Measurements from ENCODE around the gene VSIG2. TPM values are rescaled to one million over a fixed set of nuclear protein-coding genes. Genes with fewer than 3 reads are reported as not detected.

The VSIG2 gene
- total and polyA plus RNA-seq, 9 donors = 0.30 to 27.1 (median 1.2) TPM; not detected in 1

DNA sequence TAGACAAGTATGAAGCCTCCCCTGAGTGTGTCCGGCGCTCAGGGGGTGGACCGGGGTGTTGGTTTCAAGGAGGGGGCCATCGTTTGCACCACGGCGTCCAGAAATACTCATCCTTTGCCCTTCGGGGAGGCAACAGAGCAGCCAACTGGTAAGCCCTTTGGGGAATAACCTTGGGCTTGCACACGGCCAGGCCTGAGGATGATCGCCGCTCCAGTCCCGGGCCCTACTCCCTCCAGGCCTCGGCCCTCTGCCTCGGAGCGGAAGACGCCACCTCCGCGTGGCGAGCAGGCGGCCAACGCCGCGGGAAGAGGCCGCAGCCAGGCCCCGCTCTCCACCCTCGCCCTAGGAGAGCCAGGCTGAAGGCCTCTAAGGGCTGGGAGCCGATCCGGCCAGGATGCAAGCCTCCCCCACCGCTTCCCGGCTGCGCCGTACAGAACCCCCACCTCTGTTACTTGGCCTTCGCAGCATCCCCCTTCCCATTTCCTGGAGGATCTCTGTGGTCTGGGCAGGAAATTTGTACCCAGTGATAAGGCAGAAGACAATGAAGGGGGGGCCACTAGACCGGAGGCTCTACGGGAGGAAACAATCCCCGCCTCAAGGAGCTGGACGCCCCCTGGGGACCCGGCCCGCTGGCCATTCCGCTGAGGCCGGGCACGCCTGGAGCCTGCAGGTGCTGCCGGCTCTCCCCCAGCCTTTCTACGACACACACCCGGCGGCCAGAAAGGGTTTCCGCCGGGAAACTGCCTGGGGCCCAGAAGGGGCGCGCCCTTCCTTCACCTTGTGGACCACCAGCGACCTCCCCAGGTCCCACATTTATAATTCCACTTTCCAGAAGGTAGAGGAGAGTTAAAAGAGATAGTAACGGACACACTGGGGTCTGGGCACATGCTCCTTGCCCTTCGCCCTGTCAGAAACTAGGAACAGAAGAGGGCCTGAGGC is 7.5 kb upstream of the VSIG2 start:
- intact Hi-C loops (cut with DNase I) = loop anchor here in 3 of 4 donors (5.0 to 10.0 kb wide), 3 partner anchors 78 to 92 kb away; no protein-coding TSS in a partner anchor
- no peak for DNase-seq
- Histone ChIP-seq H3K4me3 (peak overlapping the region; percentile 15), H3K27ac (peak overlapping the region; percentile 9 to 19), H3K4me1 (ENCODE audit: insufficient read depth) (peaks cover 4% of the 10 kb centered on the region), H3K27me3 (peaks cover 7% of the 10 kb centered on the region), H3K36me3 (no peaks in the 10 kb centered on the region), H3K9me3 (no peaks in the 10 kb centered on the region)
- WGBS, 3 donors = 10 to 16% (median 10%) methylated on average over 43 to 52 of the region's 52 CpGs
- TF ChIP-seq, protein P1, sequence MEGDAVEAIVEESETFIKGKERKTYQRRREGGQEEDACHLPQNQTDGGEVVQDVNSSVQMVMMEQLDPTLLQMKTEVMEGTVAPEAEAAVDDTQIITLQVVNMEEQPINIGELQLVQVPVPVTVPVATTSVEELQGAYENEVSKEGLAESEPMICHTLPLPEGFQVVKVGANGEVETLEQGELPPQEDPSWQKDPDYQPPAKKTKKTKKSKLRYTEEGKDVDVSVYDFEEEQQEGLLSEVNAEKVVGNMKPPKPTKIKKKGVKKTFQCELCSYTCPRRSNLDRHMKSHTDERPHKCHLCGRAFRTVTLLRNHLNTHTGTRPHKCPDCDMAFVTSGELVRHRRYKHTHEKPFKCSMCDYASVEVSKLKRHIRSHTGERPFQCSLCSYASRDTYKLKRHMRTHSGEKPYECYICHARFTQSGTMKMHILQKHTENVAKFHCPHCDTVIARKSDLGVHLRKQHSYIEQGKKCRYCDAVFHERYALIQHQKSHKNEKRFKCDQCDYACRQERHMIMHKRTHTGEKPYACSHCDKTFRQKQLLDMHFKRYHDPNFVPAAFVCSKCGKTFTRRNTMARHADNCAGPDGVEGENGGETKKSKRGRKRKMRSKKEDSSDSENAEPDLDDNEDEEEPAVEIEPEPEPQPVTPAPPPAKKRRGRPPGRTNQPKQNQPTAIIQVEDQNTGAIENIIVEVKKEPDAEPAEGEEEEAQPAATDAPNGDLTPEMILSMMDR (IDR thresholded peaks at IDR 0.05) = no peak
- no peak for TF ChIP-seq POLR2A (IDR thresholded peaks at IDR 0.05)
- TF ChIP-seq EP300 (IDR thresholded peaks at IDR 0.05) = no peak

DNA sequence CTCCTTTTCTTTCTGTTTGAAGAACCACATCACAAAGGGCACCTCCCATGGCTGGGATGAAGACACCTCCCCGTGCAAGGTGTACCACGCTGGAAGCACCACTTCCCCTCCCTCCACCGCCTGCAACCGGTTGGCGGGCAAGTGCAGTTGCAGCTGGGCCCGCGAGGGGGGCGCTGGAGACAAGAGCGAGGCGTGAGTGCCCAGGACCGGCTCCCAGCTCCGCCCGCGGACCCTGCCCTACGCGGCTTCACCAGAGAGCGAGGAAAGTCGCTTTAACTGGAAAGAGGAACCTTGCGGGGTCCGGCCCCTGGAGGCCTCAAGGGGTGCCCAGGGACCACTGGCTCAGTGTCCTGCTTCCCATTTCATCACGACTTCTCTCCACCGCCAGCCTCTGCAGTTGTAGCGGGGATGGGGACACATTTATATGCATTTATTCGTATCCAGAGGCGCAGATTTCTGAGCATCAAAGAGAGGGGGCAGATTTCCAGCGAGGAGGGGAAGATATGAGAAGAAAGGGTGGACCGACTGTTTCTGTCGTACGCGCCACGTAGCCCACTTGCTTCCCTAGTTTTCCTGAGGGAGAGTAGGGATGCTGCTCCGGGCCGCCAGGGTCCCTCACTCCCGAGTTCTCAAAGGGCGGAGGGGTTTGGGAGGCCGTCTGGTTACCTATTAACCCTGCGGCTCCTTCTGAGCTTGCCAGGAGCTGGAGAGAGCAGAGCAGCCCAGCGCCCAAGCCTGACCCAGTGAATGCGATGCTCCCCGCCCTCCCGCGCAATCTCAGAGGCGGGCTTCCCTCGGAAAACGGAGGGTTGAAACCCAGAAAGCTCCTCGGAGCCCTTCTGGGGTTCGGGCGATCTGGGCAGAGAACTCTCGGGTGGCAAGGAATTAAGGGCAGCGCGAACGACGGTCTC is 6.6 kb upstream of the VSIG2 start:
- Histone ChIP-seq H3K4me3 (peak overlapping the region; percentile 1), H3K4me1 (ENCODE audit: insufficient read depth) (peaks cover 4% of the 10 kb centered on the region), H3K36me3 (no peaks in the 10 kb centered on the region), H3K27ac (no peak overlapping the region), H3K9me3 (no peaks in the 10 kb centered on the region), H3K27me3 (peaks cover 7% of the 10 kb centered on the region)
- intact Hi-C loops (cut with DNase I) = no loop called here
- no peak for TF ChIP-seq EP300 (IDR thresholded peaks at IDR 0.05)
- TF ChIP-seq, protein P1 (IDR thresholded peaks at IDR 0.05) = peak in 2 of 3 donors; percentile 33 to 51
- 6% methylated on average over 53 of the region's 53 CpGs for WGBS, 3 donors
- DNase-seq = peak in 4 of 5 donors; percentile 40 to 70 (median 59)

DNA sequence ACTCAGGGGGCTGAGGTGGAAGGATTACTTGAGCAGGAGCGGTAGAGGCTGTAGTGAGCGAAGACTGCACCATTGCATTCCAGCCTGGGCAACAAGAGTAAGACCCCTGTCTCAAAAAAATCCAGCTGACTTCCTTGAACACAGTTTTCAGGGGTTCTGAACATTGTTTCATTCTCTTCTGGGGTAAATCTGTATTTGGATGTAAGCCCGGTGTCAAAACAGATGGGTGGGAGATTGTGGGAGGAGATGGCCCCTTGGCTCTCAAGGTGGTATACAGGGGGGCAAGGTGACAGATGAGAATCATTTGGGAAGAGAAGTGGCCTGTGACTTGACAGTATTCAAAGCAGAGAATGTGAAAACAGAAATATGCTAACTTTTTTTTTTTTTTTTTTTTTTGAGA is 5.3 kb upstream of the VSIG2 start:
- DNase-seq = no peak
- intact Hi-C loops (cut with DNase I) = no loop called here
- Histone ChIP-seq H3K27ac (no peak overlapping the region), H3K36me3 (no peaks in the 10 kb centered on the region), H3K4me3 (no peak overlapping the region), H3K4me1 (ENCODE audit: insufficient read depth) (peaks cover 4% of the 10 kb centered on the region), H3K27me3 (peaks cover 7% of the 10 kb centered on the region), H3K9me3 (no peaks in the 10 kb centered on the region)
- TF ChIP-seq EP300 (IDR thresholded peaks at IDR 0.05) (no peak), POLR2A (IDR thresholded peaks at IDR 0.05) (no peak)
- TF ChIP-seq, protein P1 (IDR thresholded peaks at IDR 0.05) = no peak
- 37 to 41% (median 39%) methylated on average over 3 of the region's 3 CpGs for WGBS, 3 donors

DNA sequence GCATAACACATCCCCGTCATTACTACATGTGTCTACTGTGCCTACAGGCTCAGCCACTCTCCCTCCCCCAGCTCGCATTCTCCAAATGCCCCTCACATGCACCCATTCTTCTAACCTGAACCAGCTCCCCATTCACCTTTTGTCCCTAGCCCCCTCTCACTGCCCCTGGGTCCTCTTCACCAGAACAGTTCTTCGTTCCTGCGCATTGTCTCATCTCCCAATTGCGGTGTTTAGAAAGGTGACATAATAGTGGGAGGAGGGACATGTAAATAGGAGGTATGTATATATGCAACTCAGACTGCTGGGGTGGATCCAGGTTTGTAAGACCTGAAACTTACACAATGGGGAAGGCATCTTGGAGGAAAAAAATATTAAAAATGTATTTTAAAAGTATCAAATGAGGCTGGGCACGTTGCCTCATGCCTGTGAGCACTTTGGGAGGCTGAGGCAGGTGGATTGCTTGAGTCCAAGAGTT is 4.7 kb upstream of the VSIG2 start:
- intact Hi-C loops (cut with DNase I) = no loop called here
- DNase-seq = no peak
- H3K9me3 ChIP-seq = no peaks in the 10 kb centered on the region
- no peaks in the 10 kb centered on the region for H3K36me3 ChIP-seq
- 15 to 17% (median 17%) methylated on average over 6 of the region's 6 CpGs for WGBS, 3 donors
- no peak overlapping the region for H3K27ac ChIP-seq
- peaks cover 7% of the 10 kb centered on the region for H3K27me3 ChIP-seq
- no peak overlapping the region for H3K4me3 ChIP-seq
- H3K4me1 ChIP-seq (ENCODE audit: insufficient read depth) = peaks cover 6% of the 10 kb centered on the region
- TF ChIP-seq, protein P1 (IDR thresholded peaks at IDR 0.05) = no peak
- TF ChIP-seq EP300 (IDR thresholded peaks at IDR 0.05) (no peak), POLR2A (IDR thresholded peaks at IDR 0.05) (no peak)
